PFSK-1 (cell line): ENCODE data around the gene TPSG1.

Experiments used
- FOXP2 ChIP-seq: optimal IDR thresholded peaks from 2 replicates; pipeline ENCODE3; 2011; ENCODE audit warnings: borderline replicate concordance, control low read depth, inconsistent platforms; ENCODE audit not compliant: insufficient read depth; ENCODE audit errors: extremely low read length, extremely low read depth
- POLR2AphosphoS5 ChIP-seq: IDR thresholded peaks from 2 replicates; pipeline ENCODE4 v1.6.1; 2012; ENCODE audit warnings: low read depth, mild to moderate bottlenecking, control low read depth, low read length, moderate library complexity
- SIN3A ChIP-seq: IDR thresholded peaks from 2 replicates; pipeline ENCODE4 v1.6.1; 2012; ENCODE audit warnings: mild to moderate bottlenecking, low read length, moderate library complexity, borderline replicate concordance; ENCODE audit not compliant: insufficient read depth
- TAF1 ChIP-seq: IDR thresholded peaks from 2 replicates; pipeline ENCODE4 v1.6.1; 2012; ENCODE audit warnings: low read length, control low read depth, borderline replicate concordance; ENCODE audit not compliant: insufficient read depth
- TF ChIP-seq, protein P1 (sequence below), 2 experiments: IDR thresholded peaks; 2 replicates each; pipeline versions ENCODE4 v1.6.1 to v1.8.0; 2011 to 2012; ENCODE audit warnings: low read depth in 2 of 2, low read length in 2 of 2, control low read depth in 1 of 2, inconsistent platforms in 1 of 2, mild to moderate bottlenecking in 1 of 2, moderate library complexity in 1 of 2; ENCODE audit not compliant: insufficient read depth in 1 of 2

DNA sequence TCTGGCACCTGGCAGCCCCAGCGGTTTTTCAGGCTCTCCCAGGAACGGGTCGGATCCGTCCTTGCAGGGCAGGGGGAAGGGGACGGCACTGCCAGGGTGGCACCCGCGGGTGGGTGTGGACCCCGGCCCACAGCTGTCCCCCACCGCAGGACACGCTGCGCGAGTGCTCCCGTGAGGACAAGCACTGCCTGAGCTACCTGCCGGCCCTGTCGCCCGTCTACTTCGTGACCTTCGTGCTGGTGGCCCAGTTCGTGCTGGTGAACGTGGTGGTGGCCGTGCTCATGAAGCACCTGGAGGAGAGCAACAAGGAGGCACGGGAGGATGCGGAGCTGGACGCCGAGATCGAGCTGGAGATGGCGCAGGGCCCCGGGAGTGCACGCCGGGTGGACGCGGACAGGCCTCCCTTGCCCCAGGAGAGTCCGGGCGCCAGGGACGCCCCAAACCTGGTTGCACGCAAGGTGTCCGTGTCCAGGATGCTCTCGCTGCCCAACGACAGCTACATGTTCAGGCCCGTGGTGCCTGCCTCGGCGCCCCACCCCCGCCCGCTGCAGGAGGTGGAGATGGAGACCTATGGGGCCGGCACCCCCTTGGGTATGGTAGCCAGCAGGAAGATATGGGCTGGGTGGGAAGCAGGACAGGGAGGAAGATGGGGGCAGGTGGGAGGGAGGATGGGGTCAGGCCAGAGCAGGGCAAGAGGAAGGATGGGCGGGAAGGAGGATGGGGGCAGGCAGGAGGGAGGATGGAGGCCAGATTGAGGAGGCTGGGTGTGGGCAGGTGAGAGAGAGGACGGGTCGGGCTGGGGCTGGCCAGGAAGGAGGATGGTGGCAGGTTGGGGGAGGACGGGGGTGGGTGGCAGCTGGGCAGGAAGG, 6.8 kb downstream of the TPSG1 start:
- TF ChIP-seq POLR2AphosphoS5 (no peak), SIN3A (no peak), TAF1 (no peak), FOXP2 (no peak)
- TF ChIP-seq, protein P1, sequence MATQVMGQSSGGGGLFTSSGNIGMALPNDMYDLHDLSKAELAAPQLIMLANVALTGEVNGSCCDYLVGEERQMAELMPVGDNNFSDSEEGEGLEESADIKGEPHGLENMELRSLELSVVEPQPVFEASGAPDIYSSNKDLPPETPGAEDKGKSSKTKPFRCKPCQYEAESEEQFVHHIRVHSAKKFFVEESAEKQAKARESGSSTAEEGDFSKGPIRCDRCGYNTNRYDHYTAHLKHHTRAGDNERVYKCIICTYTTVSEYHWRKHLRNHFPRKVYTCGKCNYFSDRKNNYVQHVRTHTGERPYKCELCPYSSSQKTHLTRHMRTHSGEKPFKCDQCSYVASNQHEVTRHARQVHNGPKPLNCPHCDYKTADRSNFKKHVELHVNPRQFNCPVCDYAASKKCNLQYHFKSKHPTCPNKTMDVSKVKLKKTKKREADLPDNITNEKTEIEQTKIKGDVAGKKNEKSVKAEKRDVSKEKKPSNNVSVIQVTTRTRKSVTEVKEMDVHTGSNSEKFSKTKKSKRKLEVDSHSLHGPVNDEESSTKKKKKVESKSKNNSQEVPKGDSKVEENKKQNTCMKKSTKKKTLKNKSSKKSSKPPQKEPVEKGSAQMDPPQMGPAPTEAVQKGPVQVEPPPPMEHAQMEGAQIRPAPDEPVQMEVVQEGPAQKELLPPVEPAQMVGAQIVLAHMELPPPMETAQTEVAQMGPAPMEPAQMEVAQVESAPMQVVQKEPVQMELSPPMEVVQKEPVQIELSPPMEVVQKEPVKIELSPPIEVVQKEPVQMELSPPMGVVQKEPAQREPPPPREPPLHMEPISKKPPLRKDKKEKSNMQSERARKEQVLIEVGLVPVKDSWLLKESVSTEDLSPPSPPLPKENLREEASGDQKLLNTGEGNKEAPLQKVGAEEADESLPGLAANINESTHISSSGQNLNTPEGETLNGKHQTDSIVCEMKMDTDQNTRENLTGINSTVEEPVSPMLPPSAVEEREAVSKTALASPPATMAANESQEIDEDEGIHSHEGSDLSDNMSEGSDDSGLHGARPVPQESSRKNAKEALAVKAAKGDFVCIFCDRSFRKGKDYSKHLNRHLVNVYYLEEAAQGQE (IDR thresholded peaks at IDR 0.05; ENCODE audit: insufficient read depth in 1 of 2, low read depth in 2 of 2, low read length in 2 of 2), result no peak
